AG09319 (cell line): Measurements from ENCODE around the gene MAPRE2.

Source experiments
- DNase-seq: peaks from one replicate; pipeline ENCODE4 v3.0.0-alpha.2; 2010; ENCODE audit warnings: low read depth; ENCODE audit errors: extremely low read depth
- CTCF ChIP-seq: IDR thresholded peaks from 2 replicates; pipeline ENCODE4 v1.5.1; 2011; ENCODE audit warnings: low read depth, mild to moderate bottlenecking, inconsistent platforms, low read length, moderate library complexity

The MAPRE2 gene

GRCh38 chr18:35132021-35132902, 91.0 kb downstream of the MAPRE2 start:
- DNase-seq, result no peak
- TF ChIP-seq CTCF, result no peak

- no peak for TF ChIP-seq CTCF
- DNase-seq, result no peak
Measured at GRCh38 chr18:35134190-35134730, 93.0 kb downstream of the MAPRE2 start.

GRCh38 chr18:35134791-35135531, 93.7 kb downstream of the MAPRE2 start:
- TF ChIP-seq CTCF, result no peak
- no peak for DNase-seq

- DNase-seq, result no peak
- TF ChIP-seq CTCF, result no peak
Measured at GRCh38 chr18:35136248-35136647, 95.0 kb downstream of the MAPRE2 start.

GRCh38 chr18:35136885-35137284, 95.7 kb downstream of the MAPRE2 start:
- TF ChIP-seq CTCF, result no peak
- no peak for DNase-seq

GRCh38 chr18:35137632-35138031, 96.4 kb downstream of the MAPRE2 start:
- TF ChIP-seq CTCF, result no peak
- DNase-seq, result no peak

GRCh38 chr18:35138773-35139172, 97.6 kb downstream of the MAPRE2 start:
- no peak for TF ChIP-seq CTCF
- no peak for DNase-seq
